HCT116 (cell line): ENCODE data around the gene PDE4B. TPM values are rescaled to one million over a fixed set of nuclear protein-coding genes. Genes with fewer than 3 reads are reported as not detected.

Experiments used
- ATAC-seq: fragments of 200-7000 bp; cut with Tn5 transposase; 2 replicates; pipeline ENCODE4 v1.9.1; 2020; ENCODE audit warnings: mild to moderate bottlenecking, moderate library complexity
- BruUV-seq: library from RNA; stranded (reverse); fragments of 400-500 nt; replicated peaks from 2 replicates; lab custom pipeline; 2021; lab: Mats Ljungman, UMichigan
- CTCF ChIA-PET: fragments of 300-600 bp; sonication (Branson Sonifier 250); formaldehyde crosslinking; loops from one replicate; lab custom pipeline; 2021; ENCODE audit warnings: antibody characterized with exemption; lab: Charles Lee
- POLR2A ChIA-PET: fragments of 300-600, 350-600 bp; sonication (Branson Sonifier 250); formaldehyde crosslinking; loops from one replicate; lab custom pipeline; 2021; ENCODE audit warnings: antibody characterized with exemption; lab: Charles Lee
- RAD21 ChIA-PET, 2 experiments: fragments of 300-600 bp; sonication (Branson Sonifier 250); formaldehyde crosslinking; loops; one replicate each; lab custom pipeline; 2023; ENCODE audit warnings: low total read pairs in 2 of 2; ENCODE audit not compliant: uncharacterized antibody in 2 of 2, unreplicated experiment in 2 of 2, low non-redundant PET in 1 of 2; lab: Charles Lee
- DNase-seq: peaks from one replicate; pipeline ENCODE4 v3.0.0-alpha.2; 2010; ENCODE audit warnings: low read depth, low spot score
- H2AFZ ChIP-seq: fragments of 200-600 bp; shearing (Covaris generic), sonication (generic); 2 replicates; pipeline ENCODE4 v1.6.1; 2017; ENCODE audit warnings: low read depth, mixed run types, mixed read lengths, antibody characterized with exemption, low read length; ENCODE audit not compliant: poor library complexity, severe bottlenecking
- H3K27ac ChIP-seq: 2 replicates; pipeline ENCODE4 v1.5.1; 2012; ENCODE audit warnings: low read depth, low read length
- H3K27me3 ChIP-seq: fragments of 200-600 bp; sonication (generic); 2 replicates; pipeline ENCODE4 v1.6.1; 2016; ENCODE audit warnings: mixed run types, low read length, mixed read lengths; ENCODE audit not compliant: insufficient read depth
- H3K36me3 ChIP-seq, 2 experiments: fragments of 200-500 bp in 1 of 2; fragments of 200-600 bp in 1 of 2; sonication (Bioruptor generic) in 1 of 2; sonication (generic) in 1 of 2; 2 replicates each; pipeline versions ENCODE4 v1.5.1 to v1.6.1; 2014 to 2016; ENCODE audit warnings: low read length in 2 of 2, inconsistent platforms in 1 of 2, mixed read lengths in 1 of 2, mixed run types in 1 of 2; ENCODE audit not compliant: insufficient read depth in 2 of 2, control insufficient read depth in 1 of 2
- H3K4me1 ChIP-seq, 2 experiments: fragments of 200-600 bp in 1 of 2; sonication (generic) in 1 of 2; 2 replicates each; pipeline versions ENCODE4 v1.5.1 to v1.6.1; 2012 to 2017; ENCODE audit warnings: low read length in 2 of 2, inconsistent platforms in 1 of 2, mild to moderate bottlenecking in 1 of 2, mixed read lengths in 1 of 2, mixed run types in 1 of 2, moderate library complexity in 1 of 2; ENCODE audit not compliant: insufficient read depth in 2 of 2, control insufficient read depth in 1 of 2
- H3K4me2 ChIP-seq: fragments of 200-600 bp; sonication (generic); 2 replicates; pipeline ENCODE4 v1.6.1; 2017; ENCODE audit warnings: mixed run types, low read length, mixed read lengths
- H3K4me3 ChIP-seq, 2 experiments: fragments of 200-600 bp in 1 of 2; sonication (generic) in 1 of 2; replicated peaks in 1 of 2; 2 replicates each; pipeline ENCODE4 v1.5.1; 2011 to 2016; ENCODE audit warnings: low read length in 2 of 2, control low read depth in 1 of 2, low read depth in 1 of 2, mild to moderate bottlenecking in 1 of 2, mixed read lengths in 1 of 2, mixed run types in 1 of 2
- H3K79me2 ChIP-seq: fragments of 200-600 bp; sonication (generic); 2 replicates; pipeline ENCODE4 v1.6.1; 2017; ENCODE audit warnings: mild to moderate bottlenecking, mixed run types, low read length, moderate library complexity, mixed read lengths; ENCODE audit not compliant: insufficient read depth
- H3K9ac ChIP-seq: fragments of 200-600 bp; sonication (generic); 2 replicates; pipeline ENCODE4 v1.6.1; 2016; ENCODE audit warnings: low read length, mixed read lengths
- H3K9me2 ChIP-seq: fragments of 200-600 bp; sonication (generic), shearing (Covaris generic); 2 replicates; pipeline ENCODE4 v1.6.1; 2017; ENCODE audit warnings: mixed run types, mild to moderate bottlenecking, moderate library complexity; ENCODE audit not compliant: insufficient read depth
- H3K9me3 ChIP-seq, 2 experiments: fragments of 200-500 bp in 1 of 2; fragments of 200-600 bp in 1 of 2; sonication (Bioruptor generic) in 1 of 2; sonication (generic) in 1 of 2; 2 replicates each; pipeline ENCODE4 v1.6.1; 2014 to 2017; ENCODE audit warnings: low read length in 2 of 2, mixed read lengths in 2 of 2, inconsistent platforms in 1 of 2, low read depth in 1 of 2, mild to moderate bottlenecking in 1 of 2, mixed run types in 1 of 2, moderate library complexity in 1 of 2; ENCODE audit not compliant: control insufficient read depth in 1 of 2, insufficient read depth in 1 of 2
- H4K20me1 ChIP-seq: fragments of 200-600 bp; sonication (generic), shearing (Covaris generic); 2 replicates; pipeline ENCODE4 v1.6.1; 2017; ENCODE audit warnings: mixed run types, mild to moderate bottlenecking, moderate library complexity; ENCODE audit not compliant: insufficient read depth
- ATF3 ChIP-seq: IDR thresholded peaks from 2 replicates; pipeline ENCODE4 v1.6.1; 2012
- CBX3 ChIP-seq: IDR thresholded peaks from 2 replicates; pipeline ENCODE4 v1.6.1; 2012; ENCODE audit warnings: low read depth
- CEBPB ChIP-seq: IDR thresholded peaks from 2 replicates; pipeline ENCODE4 v1.6.1; 2012; ENCODE audit warnings: low read depth
- EGR1 ChIP-seq: IDR thresholded peaks from 2 replicates; pipeline ENCODE4 v1.6.1; 2012; ENCODE audit warnings: low read depth
- ELF1 ChIP-seq: IDR thresholded peaks from 2 replicates; pipeline ENCODE4 v1.6.1; 2012; ENCODE audit warnings: low read depth, borderline replicate concordance
- EZH2 ChIP-seq: fragments of 200-600 bp; sonication (generic); IDR thresholded peaks from 2 replicates; pipeline ENCODE4 v1.6.1; 2017; ENCODE audit warnings: antibody characterized with exemption, mixed run types
- EZH2phosphoT487 ChIP-seq: fragments of 200-600 bp; IDR thresholded peaks from 2 replicates; pipeline ENCODE4 v1.6.1; 2018; ENCODE audit warnings: antibody characterized with exemption, borderline replicate concordance
- FOSL1 ChIP-seq: IDR thresholded peaks from 2 replicates; pipeline ENCODE4 v1.6.1; 2012; ENCODE audit warnings: low read depth
- JUND ChIP-seq: IDR thresholded peaks from 2 replicates; pipeline ENCODE4 v1.6.1; 2012
- POLR2AphosphoS5 ChIP-seq: IDR thresholded peaks from 2 replicates; pipeline ENCODE4 v1.6.1; 2011; ENCODE audit warnings: mild to moderate bottlenecking, low read depth, low read length, moderate library complexity
- RAD21 ChIP-seq: IDR thresholded peaks from 2 replicates; pipeline ENCODE4 v1.6.1; 2012; ENCODE audit warnings: low read depth, mild to moderate bottlenecking
- SIN3A ChIP-seq: IDR thresholded peaks from 2 replicates; pipeline ENCODE4 v1.6.1; 2012; ENCODE audit warnings: low read depth
- SP1 ChIP-seq: IDR thresholded peaks from 2 replicates; pipeline ENCODE4 v1.6.1; 2012; ENCODE audit warnings: low read depth
- SRF ChIP-seq: IDR thresholded peaks from 2 replicates; pipeline ENCODE4 v1.6.1; 2012; ENCODE audit warnings: low read depth
- TCF7L2 ChIP-seq: IDR thresholded peaks from 2 replicates; pipeline ENCODE4 v1.7.0; 2011; ENCODE audit warnings: borderline replicate concordance, inconsistent platforms; ENCODE audit not compliant: insufficient read depth, insufficient read length; ENCODE audit errors: extremely low read depth
- ZFX ChIP-seq: fragments of 450-650 bp; IDR thresholded peaks from 2 replicates; pipeline ENCODE4 v1.6.1; 2017
- ZNF274 ChIP-seq: fragments of 200-500 bp; sonication (Bioruptor generic); IDR thresholded peaks from 2 replicates; pipeline ENCODE4 v1.6.1; 2014; ENCODE audit warnings: mild to moderate bottlenecking, low read depth, low read length, inconsistent platforms
- intact Hi-C: fragments of 100-400 bp; cut with micrococcal nuclease; formaldehyde crosslinking; loops from 2 replicates; pipeline ENCODE4 v1.10.0; 2022
- total RNA-seq: library from RNA; stranded (reverse); gene quantifications from one replicate; pipeline ENCODE4 v1.2.1, GENCODE V29; 2021; ENCODE audit not compliant: unreplicated experiment
- TF ChIP-seq, protein P1 (sequence below), 3 experiments: fragments of 200-600 bp in 1 of 3; sonication (generic) in 1 of 3; IDR thresholded peaks in 2 of 3; conservative IDR thresholded peaks in 1 of 3; 2 replicates each; pipeline ENCODE4 v1.5.1; 2012 to 2017; ENCODE audit warnings: low read depth in 2 of 3, low read length in 2 of 3, antibody characterized with exemption in 1 of 3, borderline replicate concordance in 1 of 3, control low read depth in 1 of 3, mild to moderate bottlenecking in 1 of 3, mixed read lengths in 1 of 3, mixed run types in 1 of 3, moderate library complexity in 1 of 3; ENCODE audit not compliant: insufficient read depth in 1 of 3
- TF ChIP-seq, protein P2 (sequence below): IDR thresholded peaks from 2 replicates; pipeline ENCODE4 v1.6.1; 2012
- TF ChIP-seq, protein P3 (sequence below): IDR thresholded peaks from 2 replicates; pipeline ENCODE4 v1.6.1; 2012; ENCODE audit warnings: low read depth

The PDE4B gene
- total RNA-seq, 1 experiment from 2014 or later, result 76.9 TPM

GRCh38 chr1:66413838-66414175 is 621.1 kb downstream of the PDE4B start:
- Histone ChIP-seq H3K9me2 (no peaks in the 10 kb centered on the region), H3K4me1 (no peaks in the 10 kb centered on the region; a peak in 1 of 4 replicates), H2AFZ (no peak overlapping the region), H3K4me2 (no peak overlapping the region), H3K4me3 (no peak overlapping the region), H3K36me3 (no peaks in the 10 kb centered on the region), H3K9ac (no peak overlapping the region), H3K27me3 (no peaks in the 10 kb centered on the region), H3K27ac (no peak overlapping the region), H3K9me3 (peaks cover 0 to 5% of the 10 kb centered on the region in 2 experiments; a peak in 1 of 4 replicates), H3K79me2 (no peaks in the 10 kb centered on the region), H4K20me1 (no peaks in the 10 kb centered on the region)
- TF ChIP-seq ATF3, result no peak
- TF ChIP-seq RAD21, result no peak
- TF ChIP-seq ZNF274, result no peak
- TF ChIP-seq JUND, result no peak
- TF ChIP-seq FOSL1, result no peak
- no peak for TF ChIP-seq CEBPB
- TF ChIP-seq ELF1, result no peak
- no peak for TF ChIP-seq CBX3
- TF ChIP-seq TCF7L2, result no peak
- TF ChIP-seq POLR2AphosphoS5, result no peak
- TF ChIP-seq, protein P1, sequence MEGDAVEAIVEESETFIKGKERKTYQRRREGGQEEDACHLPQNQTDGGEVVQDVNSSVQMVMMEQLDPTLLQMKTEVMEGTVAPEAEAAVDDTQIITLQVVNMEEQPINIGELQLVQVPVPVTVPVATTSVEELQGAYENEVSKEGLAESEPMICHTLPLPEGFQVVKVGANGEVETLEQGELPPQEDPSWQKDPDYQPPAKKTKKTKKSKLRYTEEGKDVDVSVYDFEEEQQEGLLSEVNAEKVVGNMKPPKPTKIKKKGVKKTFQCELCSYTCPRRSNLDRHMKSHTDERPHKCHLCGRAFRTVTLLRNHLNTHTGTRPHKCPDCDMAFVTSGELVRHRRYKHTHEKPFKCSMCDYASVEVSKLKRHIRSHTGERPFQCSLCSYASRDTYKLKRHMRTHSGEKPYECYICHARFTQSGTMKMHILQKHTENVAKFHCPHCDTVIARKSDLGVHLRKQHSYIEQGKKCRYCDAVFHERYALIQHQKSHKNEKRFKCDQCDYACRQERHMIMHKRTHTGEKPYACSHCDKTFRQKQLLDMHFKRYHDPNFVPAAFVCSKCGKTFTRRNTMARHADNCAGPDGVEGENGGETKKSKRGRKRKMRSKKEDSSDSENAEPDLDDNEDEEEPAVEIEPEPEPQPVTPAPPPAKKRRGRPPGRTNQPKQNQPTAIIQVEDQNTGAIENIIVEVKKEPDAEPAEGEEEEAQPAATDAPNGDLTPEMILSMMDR (IDR thresholded peaks at IDR 0.05 in 2 of 3, conservative IDR thresholded peaks at IDR 0.05 in 1 of 3; ENCODE audit: borderline replicate concordance in 1 of 3, insufficient read depth in 1 of 3, low read depth in 2 of 3, low read length in 2 of 3), result no peak
- no peak for TF ChIP-seq EZH2phosphoT487
- no peak for TF ChIP-seq SP1
- no peak for TF ChIP-seq EZH2
- TF ChIP-seq, protein P2, sequence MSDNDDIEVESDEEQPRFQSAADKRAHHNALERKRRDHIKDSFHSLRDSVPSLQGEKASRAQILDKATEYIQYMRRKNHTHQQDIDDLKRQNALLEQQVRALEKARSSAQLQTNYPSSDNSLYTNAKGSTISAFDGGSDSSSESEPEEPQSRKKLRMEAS, result no peak
- TF ChIP-seq EGR1, result no peak
- TF ChIP-seq, protein P3, sequence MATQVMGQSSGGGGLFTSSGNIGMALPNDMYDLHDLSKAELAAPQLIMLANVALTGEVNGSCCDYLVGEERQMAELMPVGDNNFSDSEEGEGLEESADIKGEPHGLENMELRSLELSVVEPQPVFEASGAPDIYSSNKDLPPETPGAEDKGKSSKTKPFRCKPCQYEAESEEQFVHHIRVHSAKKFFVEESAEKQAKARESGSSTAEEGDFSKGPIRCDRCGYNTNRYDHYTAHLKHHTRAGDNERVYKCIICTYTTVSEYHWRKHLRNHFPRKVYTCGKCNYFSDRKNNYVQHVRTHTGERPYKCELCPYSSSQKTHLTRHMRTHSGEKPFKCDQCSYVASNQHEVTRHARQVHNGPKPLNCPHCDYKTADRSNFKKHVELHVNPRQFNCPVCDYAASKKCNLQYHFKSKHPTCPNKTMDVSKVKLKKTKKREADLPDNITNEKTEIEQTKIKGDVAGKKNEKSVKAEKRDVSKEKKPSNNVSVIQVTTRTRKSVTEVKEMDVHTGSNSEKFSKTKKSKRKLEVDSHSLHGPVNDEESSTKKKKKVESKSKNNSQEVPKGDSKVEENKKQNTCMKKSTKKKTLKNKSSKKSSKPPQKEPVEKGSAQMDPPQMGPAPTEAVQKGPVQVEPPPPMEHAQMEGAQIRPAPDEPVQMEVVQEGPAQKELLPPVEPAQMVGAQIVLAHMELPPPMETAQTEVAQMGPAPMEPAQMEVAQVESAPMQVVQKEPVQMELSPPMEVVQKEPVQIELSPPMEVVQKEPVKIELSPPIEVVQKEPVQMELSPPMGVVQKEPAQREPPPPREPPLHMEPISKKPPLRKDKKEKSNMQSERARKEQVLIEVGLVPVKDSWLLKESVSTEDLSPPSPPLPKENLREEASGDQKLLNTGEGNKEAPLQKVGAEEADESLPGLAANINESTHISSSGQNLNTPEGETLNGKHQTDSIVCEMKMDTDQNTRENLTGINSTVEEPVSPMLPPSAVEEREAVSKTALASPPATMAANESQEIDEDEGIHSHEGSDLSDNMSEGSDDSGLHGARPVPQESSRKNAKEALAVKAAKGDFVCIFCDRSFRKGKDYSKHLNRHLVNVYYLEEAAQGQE, result no peak
- no peak for TF ChIP-seq SRF
- TF ChIP-seq ZFX, result no peak
- no peak for TF ChIP-seq SIN3A
- RAD21 ChIA-PET, result no interaction called here
- POLR2A ChIA-PET, result no interaction called here
- DNase-seq (no peak), ATAC-seq (no peak)
- intact Hi-C loops, result no loop called here
- CTCF ChIA-PET, result no interaction called here
- BruUV-seq, result no TSS peak
